T-cell (primary cell): ENCODE measurements around the gene LAYN. TPM values are rescaled to one million over a fixed set of nuclear protein-coding genes. Genes with fewer than 3 reads are reported as not detected.

Source experiments
- ATAC-seq, 4 experiments: fragments of 200-7000 bp in 3 of 4; fragments of 150-1000 bp in 1 of 4; cut with Tn5 transposase; replicated peaks in 1 of 4; 1 replicate in 3 of 4; 2 replicates in 1 of 4; pipeline ENCODE4 v1.10.0; 2021; ENCODE audit warnings: moderate library complexity in 3 of 4, mild to moderate bottlenecking in 2 of 4, moderate number of reproducible peaks in 1 of 4
- CTCF ChIA-PET, 2 donors: fragments of 300-600 bp; sonication (Branson Sonifier 250); formaldehyde crosslinking; loops; one replicate each; lab custom pipeline; 2022; ENCODE audit warnings: antibody characterized with exemption in 2 of 2; lab: Charles Lee
- POLR2A ChIA-PET, 2 donors: fragments of 300-600 bp; sonication (Branson Sonifier 250); formaldehyde crosslinking; loops; one replicate each; lab custom pipeline; 2022; ENCODE audit warnings: antibody characterized with exemption in 2 of 2; lab: Charles Lee
- DNase-seq, 35 experiments: peaks; one replicate each; pipeline versions ENCODE4 v3.0.0 to v3.0.0-alpha.2; 2013 to 2023
- H3K27ac ChIP-seq: one replicate; pipeline ENCODE4 v1.5.1; 2013; ENCODE audit warnings: low read length
- H3K27me3 ChIP-seq, 2 experiments: replicated peaks in 1 of 2; 1 replicate in 1 of 2; 2 replicates in 1 of 2; pipeline versions ENCODE4 v1.6.1 to v1.7.0; 2013; ENCODE audit warnings: low read length in 1 of 2, mixed read lengths in 1 of 2; ENCODE audit not compliant: control insufficient read depth in 2 of 2, insufficient read depth in 2 of 2; ENCODE audit errors: extremely low read depth in 1 of 2
- H3K36me3 ChIP-seq, 2 donors: 1 replicate in 1 of 2; 2 replicates in 1 of 2; pipeline versions ENCODE4 v1.6.1 to v1.7.0; 2013; ENCODE audit warnings: low read length in 1 of 2; ENCODE audit not compliant: control insufficient read depth in 2 of 2, insufficient read depth in 1 of 2; ENCODE audit errors: extremely low read depth in 1 of 2
- H3K4me1 ChIP-seq, 2 experiments: 1 replicate in 1 of 2; 2 replicates in 1 of 2; pipeline versions ENCODE4 v1.6.1 to v1.7.0; 2013; ENCODE audit warnings: low read length in 2 of 2, mixed read lengths in 1 of 2; ENCODE audit not compliant: insufficient read depth in 2 of 2, control insufficient read depth in 1 of 2; ENCODE audit errors: extremely low read depth in 1 of 2
- H3K4me3 ChIP-seq, 2 donors: 1 replicate in 1 of 2; 2 replicates in 1 of 2; pipeline versions ENCODE4 v1.5.1 to v1.7.0; 2013; ENCODE audit warnings: mild to moderate bottlenecking in 2 of 2, low read length in 1 of 2, moderate library complexity in 1 of 2; ENCODE audit not compliant: control insufficient read depth in 1 of 2; ENCODE audit errors: extremely low read depth in 1 of 2
- H3K9me3 ChIP-seq: 2 replicates; pipeline ENCODE4 v1.7.0; 2013
- H3K27ac Mint-ChIP-seq, 2 donors: one replicate each; pipeline ENCODE4 v1.8.0; 2020 to 2021; ENCODE audit warnings: mild to moderate bottlenecking in 2 of 2, mixed read lengths in 2 of 2
- H3K27me3 Mint-ChIP-seq, 2 donors: one replicate each; pipeline ENCODE4 v1.8.0; 2021 to 2022; ENCODE audit warnings: mixed read lengths in 2 of 2
- H3K36me3 Mint-ChIP-seq: one replicate; pipeline ENCODE4 v1.8.0; 2021; ENCODE audit warnings: mixed read lengths
- H3K4me1 Mint-ChIP-seq, 3 donors: one replicate each; pipeline ENCODE4 v1.8.0; 2020 to 2022; ENCODE audit warnings: mixed read lengths in 3 of 3, mild to moderate bottlenecking in 1 of 3
- H3K4me3 Mint-ChIP-seq, 3 donors: one replicate each; pipeline ENCODE4 v1.8.0; 2020 to 2022; ENCODE audit warnings: mild to moderate bottlenecking in 3 of 3, mixed read lengths in 3 of 3, moderate library complexity in 3 of 3
- H3K9me3 Mint-ChIP-seq, 3 donors: one replicate each; pipeline ENCODE4 v1.8.0; 2020 to 2022; ENCODE audit warnings: mixed read lengths in 3 of 3
- WGBS: methylation state at CpG from one replicate; pipeline ENCODE4 v1.1.5; 2013; ENCODE audit warnings: missing lambda C conversion rate; ENCODE audit not compliant: insufficient coverage; 5-methylcytosine and 5-hydroxymethylcytosine counted together
- total RNA-seq, 35 experiments: library from RNA in 6 of 35; stranded (reverse) in 6 of 35; fragments of 120-200 nt in 1 of 35; gene quantifications; one replicate each; pipeline versions ENCODE4 v1.2.1 to v1.2.4 and lab custom pipeline; 2013 to 2026

LAYN gene
- total RNA-seq, 5 donors from 2014 or later (not counting 1 experiment from before 2014, with no cell fraction given) = 1.0 to 3.5 (median 2.6) TPM

DNA sequence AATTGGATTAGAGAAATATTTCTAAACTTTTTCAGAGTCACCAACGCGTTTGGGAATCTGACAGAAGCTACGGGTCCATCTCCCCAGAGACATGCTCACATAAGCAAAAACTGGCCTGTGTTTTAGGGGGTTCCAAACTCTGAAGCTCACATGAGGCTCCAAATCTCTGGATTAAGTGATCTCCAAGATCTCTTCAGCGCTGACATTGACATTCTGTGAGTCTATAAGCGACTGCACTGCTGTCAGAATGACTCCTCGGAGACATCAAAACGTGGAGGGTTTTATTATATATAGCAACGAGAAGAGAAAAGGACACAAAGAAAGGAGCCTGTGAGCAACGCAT, 61.1 kb downstream of the LAYN start:
- Histone ChIP-seq H3K36me3 (no peaks in the 10 kb centered on the region), H3K27ac (peak overlapping the region; percentile 70), H3K9me3 (no peaks in the 10 kb centered on the region), H3K4me1 (peaks cover 11 to 21% of the 10 kb centered on the region in 2 experiments), H3K27me3 (no peaks in the 10 kb centered on the region), H3K4me3 (peak overlapping the region; percentile 8 to 94)
- H3K36me3 Mint-ChIP-seq = no peaks in the 10 kb centered on the region
- ChIA-PET CTCF (interaction anchor here in 1 of 2 donors (0.9 kb wide), 1 partner anchor 8 kb away, joined by 4 read pairs; no protein-coding TSS in a partner anchor), POLR2A (no interaction called here)
- WGBS = 2% methylated on average over 3 of the region's 9 CpGs
- H3K27me3 Mint-ChIP-seq = no peaks in the 10 kb centered on the region
- peak overlapping the region; percentile 85 to 100 (median 86) for H3K4me3 Mint-ChIP-seq
- H3K4me1 Mint-ChIP-seq = peaks cover 26 to 35% (median 30%) of the 10 kb centered on the region in 3 donors
- DNase-seq = no peak
- no peaks in the 10 kb centered on the region for H3K9me3 Mint-ChIP-seq
- H3K27ac Mint-ChIP-seq = peak overlapping the region; percentile 53 to 82
- ATAC-seq = no peak

DNA sequence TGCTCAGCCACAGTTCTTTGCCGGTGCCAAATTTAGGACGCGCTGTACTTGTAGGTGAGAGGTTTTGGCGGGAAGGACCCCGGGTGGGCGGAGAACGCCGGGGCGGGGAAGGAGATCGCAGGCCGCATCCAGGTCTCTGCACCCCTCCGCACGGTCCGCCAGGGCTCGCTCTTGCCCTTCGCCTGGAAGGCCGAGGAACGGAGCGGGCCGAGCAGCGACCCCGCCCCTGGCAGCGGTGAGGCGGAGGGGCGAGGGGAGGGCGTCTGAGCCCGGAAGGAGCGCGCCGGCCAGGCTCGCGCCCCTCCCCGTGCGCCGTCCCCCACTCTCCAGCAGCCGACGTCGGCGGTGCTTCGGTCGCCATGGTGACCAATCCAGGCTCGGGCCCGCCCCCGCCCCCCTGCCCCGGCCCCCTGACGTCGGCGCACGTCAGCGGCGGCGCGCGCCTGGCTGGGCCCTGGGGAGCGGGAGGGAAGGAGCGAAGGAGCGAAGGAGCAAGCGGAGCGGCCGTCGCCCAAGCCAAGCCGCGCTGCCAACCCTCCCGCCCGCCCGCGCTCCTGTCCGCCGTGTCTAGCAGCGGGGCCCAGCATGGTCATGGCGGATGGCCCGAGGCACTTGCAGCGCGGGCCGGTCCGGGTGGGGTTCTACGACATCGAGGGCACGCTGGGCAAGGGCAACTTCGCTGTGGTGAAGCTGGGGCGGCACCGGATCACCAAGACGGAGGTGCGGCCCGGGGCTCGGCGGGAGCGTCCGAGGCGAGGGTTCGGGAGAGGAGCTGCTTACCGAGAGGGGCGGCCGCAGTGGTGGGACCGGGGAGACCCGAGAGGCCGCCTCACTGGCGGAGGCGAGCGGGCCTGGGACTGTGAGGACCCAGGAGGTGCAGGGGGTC, 61.7 kb downstream of the LAYN start, which contains the start of gene SIK2:
Gene SIK2, plus strand, starts transcription at position 471 of the 886 bp plus-strand sequence. Its CDS starts 115 bp downstream, at position 586.
- H3K27me3 Mint-ChIP-seq = no peaks in the 10 kb centered on the region
- ChIA-PET CTCF (interaction anchor here in 1 of 2 donors (0.9 kb wide), 1 partner anchor 8 kb away, joined by 4 read pairs; no protein-coding TSS in a partner anchor), POLR2A (no interaction called here)
- H3K36me3 ChIP-seq = no peaks in the 10 kb centered on the region
- H3K4me1 Mint-ChIP-seq = peaks cover 26 to 35% (median 30%) of the 10 kb centered on the region in 3 donors
- H3K4me3 Mint-ChIP-seq = peak within 1 kb of the TSS; percentile 85 to 100 (median 91)
- peak within 1 kb of the TSS; percentile 71 to 82 for H3K27ac Mint-ChIP-seq
- under 1% methylated on average over 100 of the region's 100 CpGs for WGBS
- H3K27ac ChIP-seq = peak within 1 kb of the TSS; percentile 86
- peak within 1 kb of the TSS; percentile 73 to 94 for H3K4me3 ChIP-seq
- DNase-seq = peak; percentile 70 to 94 (median 80)
- H3K9me3 ChIP-seq = no peaks in the 10 kb centered on the region
- no peaks in the 10 kb centered on the region for H3K27me3 ChIP-seq
- no peaks in the 10 kb centered on the region for H3K36me3 Mint-ChIP-seq
- no peaks in the 10 kb centered on the region for H3K9me3 Mint-ChIP-seq
- peaks cover 11 to 21% of the 10 kb centered on the region in 2 experiments for H3K4me1 ChIP-seq
- peak; percentile 84 to 88 (median 86) for ATAC-seq

DNA sequence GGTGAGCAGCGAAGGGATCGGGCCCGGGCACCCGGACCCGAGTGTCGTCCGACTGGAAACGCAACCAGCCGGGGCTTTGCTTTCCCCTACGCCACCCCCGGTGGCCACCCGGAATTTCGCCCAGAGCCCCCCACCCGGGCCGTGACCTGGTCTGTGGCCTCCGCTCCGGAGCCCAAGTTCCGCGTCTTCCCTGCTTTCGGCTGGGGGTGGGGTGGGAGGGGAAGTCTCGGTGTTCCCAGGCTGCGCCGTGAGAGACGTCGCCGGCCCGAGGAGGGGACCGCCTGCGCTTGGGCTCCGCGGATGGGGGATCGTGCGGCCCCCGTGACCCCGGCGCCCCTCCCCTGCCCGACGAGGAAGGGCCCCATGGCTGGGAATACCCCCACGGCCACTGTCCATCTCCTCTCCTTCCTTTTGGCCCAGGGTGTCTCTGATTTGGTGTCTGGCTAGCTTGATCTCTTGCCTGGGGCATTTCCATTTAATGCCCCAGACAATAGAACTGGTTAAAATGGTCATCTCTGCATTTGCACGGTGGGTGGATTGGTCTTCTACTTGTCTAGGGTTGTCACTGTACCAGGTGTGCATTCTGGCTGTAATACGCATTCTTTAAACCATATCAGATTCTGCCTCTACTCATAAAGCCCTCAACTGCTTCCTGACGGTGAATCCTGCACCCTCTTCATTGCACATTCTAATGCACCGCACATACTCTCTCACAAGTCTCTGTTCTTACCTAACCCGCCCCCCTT, 62.5 kb downstream of the LAYN start:
- ChIA-PET POLR2A (no interaction called here), CTCF (interaction anchor here in 1 of 2 donors (1.3 kb wide), 1 partner anchor 278 kb away, joined by 4 read pairs; no protein-coding TSS in a partner anchor)
- Histone ChIP-seq H3K36me3 (no peaks in the 10 kb centered on the region), H3K27me3 (no peaks in the 10 kb centered on the region), H3K4me1 (peaks cover 11 to 21% of the 10 kb centered on the region in 2 experiments), H3K9me3 (no peaks in the 10 kb centered on the region), H3K4me3 (peak overlapping the region; percentile 73 to 94), H3K27ac (peak overlapping the region; percentile 86)
- 1% methylated on average over 27 of the region's 44 CpGs for WGBS
- ATAC-seq (peak in 2 of 4 experiments; percentile 0 to 13), DNase-seq (peak in 20 of 35 experiments; percentile 2 to 56 (median 10))
- Mint-ChIP-seq H3K4me1 (peaks cover 26 to 35% (median 29%) of the 10 kb centered on the region in 3 donors), H3K4me3 (peak overlapping the region; percentile 84 to 100 (median 91)), H3K27me3 (no peaks in the 10 kb centered on the region), H3K9me3 (no peaks in the 10 kb centered on the region), H3K36me3 (no peaks in the 10 kb centered on the region), H3K27ac (peak overlapping the region; percentile 71 to 75)

DNA sequence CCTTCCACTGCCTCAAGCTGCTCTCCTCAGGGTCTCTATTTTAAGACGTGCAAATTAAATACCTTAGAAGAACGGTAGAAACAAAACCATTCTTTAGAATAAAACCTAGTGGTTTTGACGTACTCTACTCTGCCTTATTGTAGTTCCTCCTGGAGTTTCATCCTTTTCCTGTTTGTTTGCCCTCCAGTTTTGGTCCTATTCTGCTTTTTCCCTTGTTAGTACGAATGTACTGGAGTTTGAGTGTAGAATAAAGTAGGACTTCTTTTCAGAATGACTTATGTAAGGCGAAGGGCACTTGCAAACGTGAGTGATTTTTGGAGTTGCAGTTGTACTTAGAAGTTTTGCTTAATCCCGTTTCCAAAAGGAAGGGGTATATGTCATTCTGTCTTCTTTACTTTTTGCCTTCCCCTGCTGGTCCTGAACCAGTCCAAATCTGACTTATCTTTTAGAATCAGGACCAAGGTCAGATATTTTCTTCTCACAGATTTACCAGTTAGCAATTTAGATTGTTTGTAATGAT, 63.2 kb downstream of the LAYN start:
- ATAC-seq = no peak
- POLR2A ChIA-PET = no interaction called here
- H3K9me3 Mint-ChIP-seq = no peaks in the 10 kb centered on the region

DNA sequence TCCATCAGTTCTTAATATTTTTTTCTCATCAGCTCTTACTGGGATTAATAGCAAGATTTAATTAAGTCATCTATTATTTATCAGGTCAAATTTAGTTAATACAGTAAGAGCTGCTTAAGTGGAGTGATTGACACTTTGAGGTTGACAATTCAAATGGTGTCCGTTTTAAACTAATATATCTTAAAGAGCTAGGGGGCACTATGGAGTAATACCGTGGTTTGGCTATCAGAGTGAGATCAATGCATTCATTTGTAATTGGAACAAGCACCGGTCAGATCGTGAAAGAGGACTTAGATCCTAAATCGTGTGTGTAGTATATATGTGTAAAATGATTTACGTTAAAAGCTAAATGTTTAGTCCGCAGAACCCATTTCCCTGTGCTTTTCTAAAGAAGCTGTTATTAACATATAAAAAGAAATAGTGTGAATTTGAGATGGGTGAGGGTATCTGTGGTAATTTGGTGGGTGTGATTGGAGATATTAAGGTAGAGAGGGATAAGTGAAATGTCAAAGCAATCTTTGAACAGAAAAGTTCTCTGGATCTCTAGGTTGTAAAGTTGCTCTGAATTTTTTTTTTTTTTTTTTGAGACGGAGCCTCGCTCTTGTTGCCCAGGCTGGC, 64.0 kb downstream of the LAYN start:
- ChIA-PET CTCF (interaction anchor here (0.6 to 2.1 kb wide), 20 partner anchors 9 to 327 kb away, joined by 3 to 17 read pairs (median 5); partner anchors contain the start of genes ALG9 (in 1 of the 2) and PPP2R1B (in 1 of the 2)), POLR2A (interaction anchor here in 1 of 2 donors (0.7 kb wide), 1 partner anchor 27 kb away, joined by 6 read pairs; no protein-coding TSS in a partner anchor)
- H3K36me3 ChIP-seq = no peaks in the 10 kb centered on the region
- peaks cover 11 to 21% of the 10 kb centered on the region in 2 experiments for H3K4me1 ChIP-seq
- WGBS = 0% methylated on average over 3 of the region's 9 CpGs
- no peak overlapping the region for H3K4me3 ChIP-seq
- peak overlapping the region in 2 of 3 donors; percentile 84 to 100 for H3K4me3 Mint-ChIP-seq
- no peak overlapping the region for H3K27ac Mint-ChIP-seq
- DNase-seq (peak in 1 of 35 experiments; percentile 56), ATAC-seq (no peak)
- H3K27me3 ChIP-seq = no peaks in the 10 kb centered on the region
- peaks cover 26 to 35% (median 29%) of the 10 kb centered on the region in 3 donors for H3K4me1 Mint-ChIP-seq
- no peaks in the 10 kb centered on the region for H3K36me3 Mint-ChIP-seq
- H3K27me3 Mint-ChIP-seq = no peaks in the 10 kb centered on the region
- H3K9me3 ChIP-seq = no peaks in the 10 kb centered on the region
- H3K27ac ChIP-seq = no peak overlapping the region
- no peaks in the 10 kb centered on the region for H3K9me3 Mint-ChIP-seq

More for the DNA sequence above, 63.2 kb downstream of the LAYN start:
- H3K4me3 Mint-ChIP-seq = peak overlapping the region; percentile 84 to 100 (median 91)
- WGBS = 47% methylated on average over 2 of the region's 7 CpGs
- Histone ChIP-seq H3K4me1 (peaks cover 11 to 21% of the 10 kb centered on the region in 2 experiments), H3K9me3 (no peaks in the 10 kb centered on the region), H3K36me3 (no peaks in the 10 kb centered on the region), H3K27ac (peak overlapping the region; percentile 86), H3K27me3 (no peaks in the 10 kb centered on the region), H3K4me3 (peak overlapping the region; percentile 44 to 94)
- CTCF ChIA-PET = interaction anchor here (0.6 to 1.4 kb wide), 10 partner anchors 10 to 278 kb away, joined by 3 to 17 read pairs (median 6); partner anchors contain the start of genes ALG9 (in 1 of the 2) and PPP2R1B (in 1 of the 2)
- H3K4me1 Mint-ChIP-seq = peaks cover 26 to 35% (median 29%) of the 10 kb centered on the region in 3 donors
- H3K27ac Mint-ChIP-seq = peak overlapping the region; percentile 71 to 75
- peak in 1 of 35 experiments; percentile 20 for DNase-seq
- H3K27me3 Mint-ChIP-seq = no peaks in the 10 kb centered on the region
- H3K36me3 Mint-ChIP-seq = no peaks in the 10 kb centered on the region
